NCI-H82 treated with DMSO at 0.1 percent for 48 hours (cell line): ENCODE data around the gene EIF2A.
"Not testable (repeated sequence)": the region's sequence is repeated elsewhere in the genome, so short reads cannot be mapped to it uniquely, and the experiment has no call there.

Experiments used
- DNase-seq: peaks from one replicate; lab custom pipeline; 2025; ENCODE audit not compliant: unreplicated experiment; lab: John Stamatoyannopoulos, UW

Gene EIF2A

GRCh38 chr3:150600647-150601530 lies 54.3 kb downstream of the EIF2A start:
- DNase-seq = not testable (repeated sequence)

GRCh38 chr3:150602426-150603152 lies 56.0 kb downstream of the EIF2A start:
- no peak for DNase-seq

- DNase-seq = peak; percentile 89
These were observed 56.8 kb downstream of the EIF2A start, which contains the start of gene SELENOT for GRCh38 chr3:150603153-150603979. SELENOT (plus strand) TSS chr3:150603321; CDS start chr3:150603363, 42 bp downstream.

- DNase-seq = no peak
These were observed 57.4 kb downstream of the EIF2A start for GRCh38 chr3:150603980-150604319.

- DNase-seq = no peak
These were observed 59.5 kb downstream of the EIF2A start for GRCh38 chr3:150605998-150606641.

- DNase-seq = no peak
These were observed 60.9 kb downstream of the EIF2A start for GRCh38 chr3:150607267-150608065.

GRCh38 chr3:150609988-150610387 lies 63.4 kb downstream of the EIF2A start:
- no peak for DNase-seq

GRCh38 chr3:150610785-150611184 lies 64.2 kb downstream of the EIF2A start:
- no peak for DNase-seq

- DNase-seq = no peak
These were observed 65.1 kb downstream of the EIF2A start for GRCh38 chr3:150611666-150612065.

- DNase-seq = no peak
These were observed 65.9 kb downstream of the EIF2A start for GRCh38 chr3:150612494-150612893.

- no peak for DNase-seq
These were observed 66.4 kb downstream of the EIF2A start for GRCh38 chr3:150613034-150613433.

- no peak for DNase-seq
These were observed 67.3 kb downstream of the EIF2A start for GRCh38 chr3:150613709-150614480.

- DNase-seq = no peak
These were observed 73.6 kb downstream of the EIF2A start for GRCh38 chr3:150620002-150620689.

GRCh38 chr3:150622955-150623354 lies 76.4 kb downstream of the EIF2A start:
- not testable (repeated sequence) for DNase-seq

- DNase-seq = no peak
These were observed 77.4 kb downstream of the EIF2A start for GRCh38 chr3:150623945-150624344.

- no peak for DNase-seq
These were observed 79.8 kb downstream of the EIF2A start for GRCh38 chr3:150626148-150626930.

GRCh38 chr3:150627557-150627956 lies 81.0 kb downstream of the EIF2A start:
- DNase-seq = no peak
